ENCODE results near the gene MFSD11.
"Not testable (repeated sequence)": the region's sequence is repeated elsewhere in the genome, so short reads cannot be mapped to it uniquely, and the experiment has no call there.

Gene MFSD11

DNA sequence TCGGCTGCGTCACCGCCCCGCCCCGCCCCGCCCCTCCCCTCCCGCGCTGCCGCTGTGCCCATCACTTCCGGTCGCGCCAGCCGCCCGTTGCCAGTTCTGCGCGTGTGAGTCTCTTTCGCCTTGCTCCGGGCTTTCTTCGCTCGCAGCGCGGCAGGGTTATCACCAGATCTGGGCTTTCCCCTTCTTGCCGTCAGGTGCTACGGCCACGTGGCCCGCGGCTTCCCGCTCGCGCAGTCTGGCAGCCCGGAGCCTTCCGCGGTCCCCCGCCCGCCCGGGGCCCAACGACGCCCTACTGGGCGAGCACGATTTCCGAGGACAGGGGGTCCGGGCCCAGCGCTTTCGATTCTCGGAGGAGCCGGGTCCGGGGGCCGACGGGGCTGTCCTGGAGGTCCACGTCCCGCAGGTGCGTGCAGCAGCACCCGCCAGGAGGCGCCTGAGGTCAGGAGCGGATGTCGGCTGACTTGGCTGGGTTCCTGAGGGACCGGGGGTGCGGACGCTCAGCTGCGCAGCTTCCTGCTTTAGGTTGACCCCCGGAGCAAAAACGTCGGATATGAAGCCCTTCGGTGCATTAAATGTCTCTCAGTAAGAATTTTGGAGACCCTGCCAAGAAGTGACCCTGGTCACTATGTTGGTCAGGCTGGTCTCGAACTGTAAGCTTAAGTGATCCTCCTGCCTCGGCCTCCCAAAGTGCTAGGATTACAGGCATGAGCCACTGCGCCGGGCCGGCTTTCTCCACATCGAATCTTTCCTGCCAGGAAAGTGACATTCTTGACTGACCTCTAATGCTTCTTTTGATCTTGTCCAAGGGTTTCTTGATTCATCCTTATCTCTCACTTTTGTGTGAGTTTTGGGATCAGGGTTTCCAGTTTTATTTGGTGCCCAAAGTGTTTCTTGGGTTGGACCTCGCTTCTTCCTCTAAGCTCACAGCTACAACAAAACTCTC lies 10.9 kb upstream of the MFSD11 start, which contains the start of gene METTL23:
Gene METTL23, plus strand, starts transcription at position 64 of the 943 bp plus-strand sequence. CDS start 2,872 bp downstream, outside the sequence.
- peak; percentile 50 for DNase-seq

DNA sequence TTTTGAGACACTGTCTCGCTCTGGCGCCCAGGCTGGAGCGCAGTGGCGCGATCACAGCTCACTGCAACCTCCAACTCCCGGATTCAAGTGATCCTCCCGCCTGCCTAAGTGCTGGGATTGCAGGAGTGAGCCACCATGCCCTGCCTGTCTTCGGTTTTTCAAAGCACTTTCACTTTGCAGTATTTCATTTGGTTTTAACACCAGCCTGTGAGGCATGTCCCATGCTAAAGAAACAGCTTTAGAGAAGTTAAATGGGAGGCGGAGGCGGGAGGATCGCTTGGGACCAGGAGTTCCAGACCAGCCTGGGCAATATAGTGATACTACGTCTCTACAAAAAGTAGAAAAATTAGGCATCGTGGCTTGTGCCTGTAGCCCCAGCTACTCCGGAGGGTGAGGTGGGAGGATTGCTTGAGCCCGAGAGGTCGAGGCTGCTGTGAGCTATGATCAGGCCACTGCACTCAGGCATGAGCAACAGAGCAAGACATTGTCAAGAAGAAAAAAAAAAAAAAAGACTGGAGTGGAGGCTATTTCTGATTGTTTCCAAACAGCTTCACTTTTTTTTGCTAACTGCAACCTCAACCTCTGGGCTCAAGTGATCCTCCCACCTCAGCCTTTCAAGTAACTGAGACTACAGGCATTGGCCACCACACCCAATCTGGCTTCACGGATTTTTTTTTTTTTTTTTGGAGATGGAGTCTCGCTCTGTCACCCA lies 10.0 kb upstream of the MFSD11 start:
- no peak for DNase-seq

DNA sequence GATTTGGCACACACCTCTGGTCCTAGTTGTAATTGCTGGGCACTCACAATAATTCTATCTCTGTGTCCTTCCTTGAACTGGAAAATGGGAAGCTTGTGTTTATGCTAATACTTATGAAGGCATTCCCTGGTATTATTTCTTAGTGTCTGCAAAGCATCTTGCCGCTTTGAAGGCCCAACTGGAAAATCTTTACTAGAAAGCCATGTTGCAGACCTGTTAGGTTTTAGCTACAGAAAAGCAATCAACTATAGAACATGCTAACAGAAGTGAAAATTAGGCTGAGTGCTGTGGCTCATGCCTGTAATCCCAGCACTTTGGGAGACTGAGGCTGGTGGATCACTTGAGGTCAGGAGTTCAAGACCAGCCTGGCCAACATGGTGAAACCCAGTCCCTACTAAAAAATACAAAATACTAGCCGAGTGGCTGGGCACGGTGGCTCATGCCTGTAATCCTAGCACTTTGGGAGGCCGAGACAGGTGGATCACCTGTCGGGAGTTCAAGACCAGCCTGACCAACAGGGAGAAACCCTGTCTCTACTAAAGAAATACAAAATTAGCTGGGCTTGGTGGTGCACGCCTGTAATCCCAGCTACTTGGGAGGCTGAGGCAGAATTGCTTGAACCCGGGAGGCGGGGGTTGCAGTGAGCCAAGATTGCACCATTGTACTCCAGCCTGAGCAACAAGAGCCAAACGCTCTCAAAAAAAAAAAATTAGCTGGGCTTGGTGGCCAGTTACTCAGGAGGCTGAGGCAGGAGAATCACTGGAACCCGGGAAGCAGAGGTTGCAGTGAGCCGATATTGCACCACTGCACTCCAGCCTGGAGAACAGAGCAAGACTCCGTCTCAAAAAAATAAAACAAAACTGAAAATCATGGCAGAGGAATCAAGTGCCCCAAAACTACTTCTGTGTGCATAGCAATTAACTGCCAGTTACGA lies 5.9 kb upstream of the MFSD11 start:
- DNase-seq: not testable (repeated sequence)

DNA sequence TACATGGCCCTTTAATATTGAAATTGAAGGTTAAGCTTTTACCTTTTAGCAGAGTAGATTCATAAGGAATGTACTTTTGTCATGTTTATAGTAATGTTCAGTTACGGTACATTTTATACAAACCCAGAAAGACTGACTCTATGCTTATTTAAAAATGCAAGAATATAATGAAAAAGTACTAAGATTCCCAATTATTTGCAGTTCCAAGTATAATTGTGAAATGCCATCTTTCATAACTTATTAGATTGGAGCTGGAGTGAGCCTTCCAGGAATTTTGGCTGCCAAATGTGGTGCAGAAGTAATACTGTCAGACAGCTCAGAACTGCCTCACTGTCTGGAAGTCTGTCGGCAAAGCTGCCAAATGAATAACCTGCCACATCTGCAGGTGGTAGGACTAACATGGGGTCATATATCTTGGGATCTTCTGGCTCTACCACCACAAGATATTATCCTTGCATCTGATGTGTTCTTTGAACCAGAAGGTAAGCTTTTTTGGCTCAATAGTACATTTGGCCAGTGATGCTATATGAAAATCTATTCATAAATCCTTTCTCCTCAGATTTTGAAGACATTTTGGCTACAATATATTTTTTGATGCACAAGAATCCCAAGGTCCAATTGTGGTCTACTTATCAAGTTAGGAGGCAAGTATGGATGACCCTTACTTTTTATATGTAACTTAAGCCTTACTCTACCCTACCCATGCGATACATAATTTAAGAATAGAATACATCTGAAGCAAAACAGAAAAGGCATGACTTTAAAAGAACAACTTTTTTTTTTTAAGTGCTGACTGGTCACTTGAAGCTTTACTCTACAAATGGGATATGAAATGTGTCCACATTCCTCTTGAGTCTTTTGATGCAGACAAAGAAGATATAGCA lies 4.9 kb upstream of the MFSD11 start:
- no peak for DNase-seq

DNA sequence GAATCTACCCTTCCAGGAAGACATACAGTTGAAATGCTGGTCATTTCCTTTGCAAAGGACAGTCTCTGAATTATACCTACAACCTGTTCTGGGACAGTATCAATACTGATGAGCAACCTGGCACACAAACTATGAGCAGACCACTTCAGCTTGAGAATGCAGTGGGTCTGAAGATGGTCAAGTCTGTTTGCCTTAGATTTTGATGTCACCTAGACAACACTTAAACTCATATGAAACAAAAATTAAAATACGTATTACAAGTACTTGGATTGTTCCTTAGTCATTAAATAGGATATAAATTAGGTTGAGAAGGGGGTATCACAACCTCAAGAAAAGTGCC lies 4.3 kb upstream of the MFSD11 start:
- no peak for DNase-seq

DNA sequence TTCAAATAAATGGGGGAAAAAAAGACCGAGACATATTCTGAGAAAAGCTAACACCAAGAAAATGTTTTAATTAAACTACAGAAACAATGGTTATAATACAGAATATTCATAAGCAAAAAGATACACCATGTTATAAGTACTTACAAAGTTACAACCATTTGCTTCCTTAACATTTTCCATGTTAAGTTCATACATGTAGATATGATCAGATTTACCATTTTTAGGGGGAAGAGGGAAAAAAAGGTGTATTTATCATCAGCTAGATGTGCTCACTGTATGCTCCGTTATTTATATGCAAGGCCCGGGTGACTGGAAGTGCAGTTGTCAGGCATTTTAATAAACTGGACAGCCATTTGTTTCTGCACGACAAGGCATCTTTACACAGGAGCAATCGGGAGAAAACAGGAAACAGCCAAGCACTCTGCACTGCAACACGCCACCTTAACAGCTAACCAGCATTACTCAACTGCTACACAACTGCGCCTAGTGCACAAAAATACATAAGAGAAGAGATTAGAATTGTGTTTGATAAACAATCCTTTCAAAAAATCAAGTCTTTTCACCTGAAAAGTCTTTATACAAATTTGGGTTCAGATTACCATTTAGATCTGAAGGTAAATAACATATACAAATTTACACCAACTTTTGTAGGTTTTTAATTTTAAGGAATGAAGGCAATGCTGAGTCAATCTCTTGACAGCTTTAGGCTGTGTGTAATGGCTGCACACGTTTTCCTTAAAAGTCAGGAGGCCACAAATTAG lies 3.7 kb upstream of the MFSD11 start:
- DNase-seq: no peak

DNA sequence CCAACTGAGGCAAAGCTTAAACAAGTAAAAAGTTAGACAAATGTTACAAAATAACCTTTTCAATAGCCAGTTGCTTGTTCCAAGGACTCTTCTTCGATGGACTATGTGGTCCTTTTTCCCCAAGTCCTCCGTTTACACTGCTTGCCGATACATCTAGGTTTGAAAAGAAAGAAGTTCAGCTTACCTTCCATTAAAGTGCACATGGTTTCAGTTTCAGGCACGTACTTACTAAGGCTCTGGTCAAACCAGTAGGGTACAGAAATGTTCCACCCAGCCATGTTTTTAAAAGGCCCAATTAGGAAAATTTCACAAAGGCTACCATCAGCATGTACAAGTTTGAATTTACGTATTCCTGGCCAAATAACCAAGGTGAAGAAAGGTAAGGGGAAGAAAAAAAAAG lies 2.9 kb upstream of the MFSD11 start:
- DNase-seq: no peak

DNA sequence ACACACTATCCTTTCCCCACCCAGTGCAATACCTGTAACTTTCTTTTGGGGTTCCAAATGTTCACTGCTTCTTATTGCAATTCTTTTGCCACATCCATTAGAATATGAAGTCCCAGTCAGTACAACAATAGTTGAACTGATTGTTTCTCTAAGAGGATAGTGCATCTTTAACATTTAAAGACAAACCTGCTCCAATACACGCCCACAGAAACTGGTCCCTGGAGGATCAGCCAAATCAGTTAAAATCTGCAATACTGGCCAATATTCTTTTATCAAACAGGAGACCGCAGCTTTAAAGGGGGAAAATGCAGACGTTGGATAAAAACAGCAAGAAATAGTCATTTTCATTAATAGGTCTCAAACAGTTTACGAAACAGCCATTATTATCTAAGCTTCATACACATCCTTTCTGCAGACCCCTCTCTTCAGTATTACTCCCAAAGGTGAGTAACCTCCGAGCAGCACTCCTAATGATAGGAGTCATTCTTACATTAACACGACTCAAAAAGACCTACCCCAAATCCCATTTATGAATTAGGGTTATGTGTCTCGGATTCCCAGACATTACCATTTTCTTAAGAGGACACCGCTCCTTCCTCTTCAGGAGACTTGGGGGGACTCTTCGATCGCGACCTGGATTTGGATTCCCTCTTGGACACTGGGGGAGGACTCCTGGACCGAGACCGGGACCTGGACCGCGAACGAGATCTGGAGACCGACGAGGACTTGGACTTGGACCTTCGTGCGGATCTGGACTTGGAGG lies 2.2 kb upstream of the MFSD11 start:
- DNase-seq: no peak

DNA sequence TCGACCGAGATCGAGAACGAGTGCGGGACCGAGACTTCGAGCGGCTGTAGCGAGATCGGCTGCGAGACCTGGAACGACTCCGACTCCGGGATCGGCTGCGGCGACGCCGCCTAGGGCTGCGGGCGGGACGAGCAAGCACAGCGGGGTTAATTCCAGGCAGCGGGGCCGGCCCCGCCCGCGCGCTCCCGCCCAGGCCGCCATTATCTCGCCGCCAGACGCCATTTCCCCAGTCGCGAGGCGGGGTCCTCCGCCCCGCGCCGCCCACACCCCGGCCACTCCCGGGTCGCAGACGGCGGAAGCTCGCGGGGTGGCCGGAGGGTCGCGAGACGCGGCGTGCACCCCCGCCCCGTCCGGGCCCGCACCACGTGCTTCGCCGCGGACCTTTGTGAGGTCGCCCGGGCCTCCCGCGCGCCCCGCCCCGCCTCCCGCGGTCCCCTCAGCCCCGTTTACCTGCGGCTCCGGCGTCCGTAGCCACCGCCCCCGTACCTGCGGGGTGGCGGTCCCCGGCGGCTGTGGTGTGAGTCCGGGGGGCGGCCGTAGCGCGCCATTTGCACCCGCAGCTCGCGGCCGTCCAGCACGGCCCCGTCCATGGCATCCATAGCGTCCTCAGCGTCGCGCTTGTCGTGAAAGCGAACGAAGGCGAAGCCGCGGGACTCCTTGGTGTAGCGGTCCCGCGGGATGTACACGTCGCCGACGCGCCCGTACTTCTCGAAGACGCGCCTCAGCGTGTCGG lies 1.4 kb upstream of the MFSD11 start:
- peak; percentile 45 for DNase-seq

DNA sequence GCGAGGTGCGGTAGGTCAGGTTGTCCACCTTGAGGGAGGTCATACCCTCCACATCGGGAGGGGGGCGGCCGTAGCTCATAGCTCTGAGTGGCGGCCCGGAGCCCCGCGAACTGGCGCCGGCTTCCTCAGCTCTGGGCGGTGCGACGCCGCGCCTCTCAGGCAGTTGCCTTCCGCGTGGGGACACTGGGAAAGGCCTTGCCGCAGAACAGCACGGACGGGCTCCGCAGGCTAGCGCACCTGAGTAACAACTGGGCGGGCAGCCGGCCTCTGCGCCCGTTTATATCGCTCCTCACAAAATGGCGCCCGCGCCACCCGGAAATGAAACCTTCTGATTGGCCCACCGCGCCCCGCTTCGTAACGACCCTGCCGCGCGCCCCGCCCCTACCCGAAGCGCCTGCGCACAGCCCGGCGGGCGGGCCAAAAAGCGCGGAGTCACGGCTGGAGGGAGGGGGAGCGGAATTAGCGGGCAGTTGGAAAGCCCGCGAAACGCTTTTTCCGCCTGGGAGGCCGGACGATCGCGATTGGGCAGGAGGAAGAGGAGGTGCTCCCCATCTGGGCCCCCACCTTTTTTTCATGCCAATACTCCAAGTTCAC lies 740 bp upstream of the MFSD11 start, which contains the start of gene SRSF2:
Gene SRSF2, minus strand, starts transcription at position 250 of the 594 bp plus-strand sequence. Its CDS starts 171 bp downstream, at position 79.
- DNase-seq: peak; percentile 99

DNA sequence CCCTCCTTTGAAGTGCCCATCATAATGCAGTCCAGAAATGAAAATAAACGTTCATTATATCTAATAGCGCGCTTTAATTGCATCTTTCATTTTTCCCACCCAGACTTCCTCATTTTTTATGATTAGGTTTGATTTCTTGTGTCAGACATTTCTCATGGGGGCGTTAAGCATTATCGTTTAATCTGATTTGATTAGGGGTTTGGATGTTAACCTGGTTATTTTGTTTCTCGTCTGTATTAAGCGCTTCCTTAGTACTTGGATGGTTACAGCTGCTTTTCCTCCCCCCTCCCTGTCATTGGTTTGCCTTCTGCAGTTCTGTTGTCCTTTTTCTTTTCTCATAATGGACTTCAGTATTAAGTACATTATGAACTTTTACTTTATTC lies 540 bp downstream of the MFSD11 start:
- DNase-seq: no peak

DNA sequence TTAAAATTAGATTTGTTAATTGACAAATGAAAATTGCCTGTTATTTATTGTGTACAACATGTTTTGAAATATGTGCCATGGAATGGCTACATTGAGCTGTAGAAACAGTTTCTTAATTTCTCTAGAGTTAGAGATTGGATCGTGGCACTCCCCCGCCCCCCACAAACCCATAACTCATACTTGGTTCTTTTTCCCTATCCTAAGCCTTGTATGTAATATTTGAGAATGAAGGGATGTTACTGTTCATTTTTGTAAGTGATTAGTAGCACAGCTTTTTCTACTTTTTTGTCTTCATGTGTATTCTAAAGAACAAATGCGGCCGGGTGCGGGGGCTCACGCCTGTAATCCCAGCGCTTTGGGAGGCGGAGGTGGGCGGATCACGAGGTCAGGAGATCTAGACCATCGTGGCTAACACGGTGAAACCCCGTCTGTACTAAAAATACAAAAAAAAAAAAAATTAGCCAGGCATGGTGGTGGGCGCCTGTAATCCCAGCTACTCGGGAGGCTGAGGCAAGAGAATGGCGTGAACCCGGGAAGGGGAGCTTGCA lies 1.7 kb downstream of the MFSD11 start:
- DNase-seq: not testable (repeated sequence)

DNA sequence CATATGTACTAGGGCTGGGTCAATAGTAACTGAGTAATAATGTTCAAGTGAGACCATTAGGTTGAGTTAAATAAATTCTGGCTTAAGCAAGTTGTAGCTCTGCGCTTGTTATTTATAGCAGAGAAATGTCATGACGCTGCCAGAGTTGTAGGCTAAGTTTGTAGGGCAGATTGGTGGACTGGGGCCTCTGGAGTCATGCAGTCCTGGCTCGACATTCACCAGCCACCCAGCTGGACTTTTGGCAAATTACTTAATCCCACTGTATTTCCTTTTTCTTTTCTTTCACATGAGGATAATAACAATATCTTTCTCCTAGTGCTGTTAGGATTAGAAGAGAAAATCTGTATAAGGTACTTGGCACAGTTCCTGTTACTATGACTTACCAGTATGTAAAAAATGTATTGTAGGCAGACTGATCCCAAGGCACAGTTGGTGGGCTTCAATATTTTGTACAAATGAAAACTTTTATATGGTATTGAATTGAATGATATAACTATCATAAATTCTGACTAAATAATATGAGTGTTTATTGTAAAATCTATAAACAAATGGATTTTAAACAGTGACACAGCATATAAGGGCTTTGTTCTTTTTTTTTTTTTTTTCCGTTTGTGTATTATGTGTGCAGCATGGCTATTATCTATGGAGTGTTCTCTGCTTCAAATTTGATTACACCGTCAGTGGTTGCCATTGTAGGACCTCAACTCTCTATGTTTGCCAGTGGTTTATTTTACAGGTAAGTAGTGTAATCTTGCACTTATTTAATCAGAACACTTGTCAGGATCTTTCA lies 2.6 kb downstream of the MFSD11 start:
- no peak for DNase-seq

DNA sequence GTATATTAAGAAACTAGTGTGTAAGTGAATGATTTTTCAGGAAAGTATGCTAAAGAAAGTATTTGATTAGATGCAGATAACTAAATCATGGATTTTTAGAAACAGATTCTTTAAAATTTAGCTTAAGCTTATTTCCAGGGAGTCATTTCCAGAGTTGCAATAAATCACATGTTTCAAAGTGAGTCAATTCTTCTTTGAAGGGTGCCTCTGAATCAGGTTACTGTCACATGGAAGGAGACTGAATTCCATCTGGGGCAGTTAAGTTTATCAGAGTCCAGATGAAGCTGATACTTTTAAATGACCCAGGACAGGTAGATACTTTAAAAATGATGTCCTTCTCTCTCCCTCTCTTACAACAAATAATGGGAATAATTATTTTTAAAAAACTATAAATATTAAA lies 5.0 kb downstream of the MFSD11 start:
- DNase-seq: no peak

DNA sequence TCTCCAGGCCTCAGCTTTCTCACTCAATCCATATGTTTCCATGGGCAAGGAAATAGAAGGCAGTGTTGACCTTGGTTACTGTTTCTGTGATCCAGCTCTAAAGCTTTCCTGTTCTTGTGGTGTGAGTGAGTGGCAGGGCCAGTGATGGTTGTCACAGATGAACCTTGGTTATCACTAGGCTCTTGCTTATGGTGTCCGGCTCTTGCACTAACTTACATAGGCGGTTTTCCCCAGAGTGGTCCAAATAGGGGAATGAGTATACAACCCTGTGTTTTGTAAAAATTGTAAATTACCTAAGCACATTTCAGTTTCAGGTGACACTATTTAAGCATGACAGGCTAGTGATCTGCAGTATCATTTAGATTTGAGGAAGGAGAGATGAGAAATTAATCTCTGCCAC lies 6.8 kb downstream of the MFSD11 start:
- no peak for DNase-seq

DNA sequence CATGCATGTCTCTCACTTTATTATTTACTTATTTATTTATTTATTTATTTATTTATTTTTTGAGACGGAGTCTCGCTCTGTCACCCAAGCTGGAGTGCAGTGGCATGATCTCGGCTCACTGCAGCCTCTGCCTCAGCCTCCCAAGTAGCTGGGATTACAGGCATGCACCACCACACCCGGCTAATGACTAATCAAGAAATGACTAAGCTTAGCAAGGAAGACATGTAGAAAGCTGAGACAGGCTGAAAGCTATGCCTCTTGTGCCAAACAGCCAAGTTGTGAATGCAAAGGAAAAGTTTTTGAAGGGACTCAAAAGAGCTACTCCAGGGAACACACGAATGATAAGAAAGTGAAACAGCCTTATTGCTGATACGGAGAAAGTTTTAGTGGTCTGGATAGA lies 7.9 kb downstream of the MFSD11 start:
- DNase-seq: not testable (repeated sequence)

DNA sequence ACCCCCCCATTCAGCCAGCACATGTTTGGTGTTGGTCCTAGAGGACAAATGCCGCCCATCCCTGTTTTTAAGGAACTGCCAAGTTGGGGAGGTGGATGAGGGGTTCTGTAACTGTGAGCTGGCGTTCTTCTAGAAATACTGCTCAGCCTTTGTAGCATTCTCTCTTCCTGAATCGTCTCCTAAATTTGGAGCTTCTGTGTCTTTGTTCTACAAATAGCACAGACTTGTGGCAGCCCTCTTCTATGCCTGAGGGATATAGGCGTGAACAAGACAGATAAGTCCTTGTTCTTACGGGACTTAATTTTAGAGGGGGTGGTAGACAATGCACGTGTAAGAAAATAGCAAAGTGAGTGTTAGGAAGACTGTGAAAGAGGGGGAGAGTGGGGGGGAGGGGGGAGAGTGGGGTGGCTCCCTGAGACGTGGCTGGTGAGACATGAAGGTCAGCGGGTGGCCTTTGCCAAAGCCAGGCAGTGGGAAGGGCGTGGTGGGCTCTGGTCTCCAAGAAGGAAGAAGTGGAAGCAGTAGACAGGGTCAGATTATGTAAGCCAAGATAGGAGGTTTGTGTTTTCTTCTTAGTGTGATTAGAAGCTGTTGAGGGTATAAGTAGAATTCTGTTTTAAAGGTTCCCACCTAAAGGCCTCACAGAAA lies 9.9 kb downstream of the MFSD11 start:
- DNase-seq: no peak

Data from NCI-H510A (cell line).